ENCODE results near the gene FANCI. TPM values are rescaled to one million over a fixed set of nuclear protein-coding genes. Genes with fewer than 3 reads are reported as not detected.

Gene FANCI
- total RNA-seq, 1 donor from 2014 or later = 7.8 TPM

DNA sequence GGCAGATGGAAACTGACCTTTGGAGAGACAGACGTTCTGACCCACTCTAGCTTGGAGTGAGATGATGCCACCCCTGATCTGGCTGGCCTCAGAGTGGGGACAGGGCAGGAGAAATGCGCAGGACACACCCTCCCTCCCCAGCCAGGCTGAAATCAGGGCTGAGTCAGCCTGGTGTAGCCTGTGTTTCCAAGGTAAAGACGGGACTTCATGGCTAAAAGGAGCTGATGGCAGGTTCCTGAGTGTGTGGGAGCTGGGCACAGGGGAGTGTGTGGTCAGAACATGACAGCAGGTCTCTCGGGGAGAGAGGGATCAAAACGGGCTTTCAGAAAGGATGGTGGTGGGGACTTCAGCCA is 105.4 kb downstream of the FANCI start:
- Histone ChIP-seq H3K4me3 (no peak overlapping the region), H3K9me3 (no peaks in the 10 kb centered on the region), H3K27me3 (ENCODE audit: low read depth) (peaks cover 36% of the 10 kb centered on the region), H3K4me1 (no peaks in the 10 kb centered on the region), H3K27ac (no peak overlapping the region), H3K36me3 (no peaks in the 10 kb centered on the region)
- intact Hi-C loops (cut with DNase I) = no loop called here
- ATAC-seq = no peak
- DNase-seq = no peak
- TF ChIP-seq, protein P1, sequence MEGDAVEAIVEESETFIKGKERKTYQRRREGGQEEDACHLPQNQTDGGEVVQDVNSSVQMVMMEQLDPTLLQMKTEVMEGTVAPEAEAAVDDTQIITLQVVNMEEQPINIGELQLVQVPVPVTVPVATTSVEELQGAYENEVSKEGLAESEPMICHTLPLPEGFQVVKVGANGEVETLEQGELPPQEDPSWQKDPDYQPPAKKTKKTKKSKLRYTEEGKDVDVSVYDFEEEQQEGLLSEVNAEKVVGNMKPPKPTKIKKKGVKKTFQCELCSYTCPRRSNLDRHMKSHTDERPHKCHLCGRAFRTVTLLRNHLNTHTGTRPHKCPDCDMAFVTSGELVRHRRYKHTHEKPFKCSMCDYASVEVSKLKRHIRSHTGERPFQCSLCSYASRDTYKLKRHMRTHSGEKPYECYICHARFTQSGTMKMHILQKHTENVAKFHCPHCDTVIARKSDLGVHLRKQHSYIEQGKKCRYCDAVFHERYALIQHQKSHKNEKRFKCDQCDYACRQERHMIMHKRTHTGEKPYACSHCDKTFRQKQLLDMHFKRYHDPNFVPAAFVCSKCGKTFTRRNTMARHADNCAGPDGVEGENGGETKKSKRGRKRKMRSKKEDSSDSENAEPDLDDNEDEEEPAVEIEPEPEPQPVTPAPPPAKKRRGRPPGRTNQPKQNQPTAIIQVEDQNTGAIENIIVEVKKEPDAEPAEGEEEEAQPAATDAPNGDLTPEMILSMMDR (IDR thresholded peaks at IDR 0.05) = no peak

- intact Hi-C loops (cut with DNase I) = no loop called here
- no peaks in the 10 kb centered on the region for H3K9me3 ChIP-seq
- no peaks in the 10 kb centered on the region for H3K4me1 ChIP-seq
- H3K36me3 ChIP-seq = no peaks in the 10 kb centered on the region
- no peak overlapping the region for H3K27ac ChIP-seq
- ATAC-seq (peak; percentile 14 to 21), DNase-seq (no peak)
- TF ChIP-seq, protein P1 (IDR thresholded peaks at IDR 0.05) = no peak
- peaks cover 52% of the 10 kb centered on the region for H3K27me3 ChIP-seq (ENCODE audit: low read depth)
- H3K4me3 ChIP-seq = no peak overlapping the region
Observed at GRCh38 chr15:89352476-89352875, 108.7 kb downstream of the FANCI start.

GRCh38 chr15:89353991-89354390 is 110.2 kb downstream of the FANCI start:
- DNase-seq (no peak), ATAC-seq (no peak)
- Histone ChIP-seq H3K27ac (no peak overlapping the region), H3K36me3 (no peaks in the 10 kb centered on the region), H3K4me3 (no peak overlapping the region), H3K9me3 (no peaks in the 10 kb centered on the region), H3K4me1 (peaks cover 2% of the 10 kb centered on the region), H3K27me3 (ENCODE audit: low read depth) (peaks cover 59% of the 10 kb centered on the region)
- intact Hi-C loops (cut with DNase I) = no loop called here
- TF ChIP-seq, protein P1 (IDR thresholded peaks at IDR 0.05) = no peak

DNA sequence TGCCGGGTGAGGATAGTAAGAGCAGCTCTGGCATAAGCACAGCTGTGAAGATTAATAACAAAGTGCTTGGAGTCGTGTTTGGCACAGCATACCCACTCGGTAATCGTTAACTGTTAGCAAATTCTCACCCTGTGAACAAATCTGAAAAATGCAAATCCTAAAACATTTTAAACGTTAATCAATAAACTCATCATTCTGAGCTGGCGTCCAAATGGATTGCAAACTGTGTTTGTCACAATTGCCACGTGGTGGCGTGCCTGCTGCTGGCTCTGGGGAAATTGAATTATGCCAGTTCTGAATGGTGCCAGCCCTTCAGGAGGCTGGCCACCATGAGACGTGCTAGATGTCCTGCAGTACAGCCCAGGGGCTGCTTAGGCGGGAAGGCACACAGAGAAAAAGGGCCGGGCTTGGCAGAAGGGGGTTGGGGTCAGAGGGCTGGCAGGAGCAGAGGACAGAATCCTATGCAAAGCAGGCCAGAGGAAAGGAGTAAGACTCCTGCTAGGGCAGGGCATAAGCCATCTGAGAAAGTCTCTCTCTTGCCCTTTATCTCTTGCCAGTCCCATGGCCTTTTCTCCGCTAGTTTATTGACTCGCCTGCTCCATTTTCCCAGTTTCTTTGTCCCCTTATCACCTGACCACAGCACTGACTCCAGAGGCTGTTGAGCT is 113.0 kb downstream of the FANCI start:
- no peak overlapping the region for H3K4me3 ChIP-seq
- no peak overlapping the region for H3K27ac ChIP-seq
- TF ChIP-seq, protein P1 (IDR thresholded peaks at IDR 0.05) = peak; percentile 31
- intact Hi-C loops (cut with DNase I) = no loop called here
- DNase-seq (no peak), ATAC-seq (no peak)
- no peaks in the 10 kb centered on the region for H3K9me3 ChIP-seq
- no peaks in the 10 kb centered on the region for H3K36me3 ChIP-seq
- H3K4me1 ChIP-seq = peaks cover 7% of the 10 kb centered on the region
- peaks cover 83% of the 10 kb centered on the region for H3K27me3 ChIP-seq (ENCODE audit: low read depth)

GRCh38 chr15:89358435-89358754 is 114.6 kb downstream of the FANCI start:
- peaks cover 97% of the 10 kb centered on the region for H3K27me3 ChIP-seq (ENCODE audit: low read depth)
- TF ChIP-seq, protein P1 (IDR thresholded peaks at IDR 0.05) = no peak
- intact Hi-C loops (cut with DNase I) = no loop called here
- peak overlapping the region; percentile 53 for H3K4me3 ChIP-seq
- H3K27ac ChIP-seq = no peak overlapping the region
- H3K4me1 ChIP-seq = peaks cover 16% of the 10 kb centered on the region
- DNase-seq (no peak), ATAC-seq (peak in 1 of 2 donors; percentile 3)
- H3K9me3 ChIP-seq = no peaks in the 10 kb centered on the region
- no peaks in the 10 kb centered on the region for H3K36me3 ChIP-seq

Measured in lower lobe of right lung (tissue), 2 donors.